Activated gamma-delta T cell treated with Interleukin-2 at 50 U/mL for 16 hours (primary cell): ENCODE measurements around the gene GSTM5.
"Not testable (repeated sequence)": the region's sequence is repeated elsewhere in the genome, so short reads cannot be mapped to it uniquely, and the experiment has no call there.

Source experiments
- DNase-seq: peaks from one replicate; pipeline ENCODE4 v3.0.0-alpha.2; 2020

The GSTM5 gene

DNA sequence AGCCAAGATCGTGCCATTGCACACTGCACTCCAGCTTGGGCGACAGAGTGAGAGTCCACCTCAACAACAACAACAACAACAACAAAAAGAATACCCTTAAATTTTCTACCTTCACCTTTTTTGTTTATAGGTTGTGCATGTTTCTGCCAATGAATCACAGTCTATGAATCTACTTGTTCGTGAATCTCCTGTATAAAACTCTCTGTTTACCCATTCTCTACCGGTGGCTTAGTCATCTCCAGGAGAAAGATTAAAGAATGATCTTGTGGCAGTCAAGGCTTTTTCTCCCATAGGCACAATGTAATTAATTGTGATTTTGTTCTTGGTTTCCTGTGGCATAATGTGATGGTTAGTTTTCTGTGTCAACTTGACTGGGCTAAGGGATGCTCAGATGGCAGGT, 14.2 kb upstream of the GSTM5 start:
- DNase-seq: not testable (repeated sequence)

DNA sequence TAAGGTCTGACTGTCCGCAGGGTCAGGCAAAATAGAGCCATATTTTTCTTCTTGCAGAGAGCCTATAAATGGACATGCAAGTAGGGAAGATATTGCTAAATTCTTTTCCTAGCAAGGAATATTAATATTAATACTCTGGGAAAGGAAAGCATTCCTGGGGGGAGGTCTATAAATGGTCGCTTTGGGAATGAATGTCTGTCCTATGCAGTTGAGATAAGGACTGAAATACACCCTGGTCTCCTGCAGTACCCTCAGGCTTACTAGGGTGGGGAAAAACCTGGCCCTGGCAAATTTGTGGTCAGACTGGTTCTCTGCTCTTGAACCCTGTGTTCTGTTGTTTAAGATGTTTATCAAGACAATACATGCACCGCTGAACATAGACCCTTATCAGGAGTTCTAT, 9.1 kb upstream of the GSTM5 start:
- not testable (repeated sequence) for DNase-seq

- DNase-seq: no peak
These were observed 7.9 kb upstream of the GSTM5 start for GRCh38 chr1:109704173-109704572.

- no peak for DNase-seq
These were observed 6.6 kb upstream of the GSTM5 start for GRCh38 chr1:109705411-109705810.

DNA sequence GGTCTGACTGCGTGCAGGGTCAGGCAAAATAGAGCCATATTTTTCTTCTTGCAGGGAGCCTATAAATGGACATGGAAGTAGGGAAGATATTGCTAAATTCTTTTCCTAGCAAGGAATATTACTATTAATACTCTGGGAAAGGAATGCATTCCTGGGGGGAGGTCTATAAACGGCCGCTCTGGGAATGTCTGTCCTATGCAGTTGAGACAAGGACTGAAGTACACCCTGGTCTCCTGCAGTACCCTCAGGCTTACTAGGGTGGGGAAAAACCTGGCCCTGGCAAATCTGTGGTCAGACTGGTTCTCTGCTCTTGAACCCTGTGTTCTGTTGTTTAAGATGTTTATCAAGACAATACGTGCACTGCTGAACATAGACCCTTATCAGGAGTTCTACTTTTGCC, 3.1 kb upstream of the GSTM5 start:
- not testable (repeated sequence) for DNase-seq

DNA sequence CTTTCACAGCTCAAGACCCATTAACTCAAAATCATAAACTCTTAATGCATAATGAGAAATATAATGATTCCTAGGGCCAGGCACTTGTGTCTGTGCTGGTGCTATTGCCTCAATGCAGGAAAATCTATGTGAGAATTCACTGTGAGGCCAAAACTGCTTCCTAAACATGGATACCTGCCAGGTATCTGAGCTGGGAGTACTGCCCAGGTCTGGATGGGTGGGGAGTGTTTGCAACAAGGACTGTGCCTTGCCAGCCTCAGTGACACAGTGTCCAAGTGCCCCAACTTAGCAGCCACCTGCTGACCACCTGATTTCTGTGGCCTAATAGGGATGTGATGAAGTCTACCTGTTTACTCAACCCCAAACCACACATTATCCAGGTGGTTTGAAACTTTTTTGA, 2.2 kb upstream of the GSTM5 start:
- not testable (repeated sequence) for DNase-seq

DNA sequence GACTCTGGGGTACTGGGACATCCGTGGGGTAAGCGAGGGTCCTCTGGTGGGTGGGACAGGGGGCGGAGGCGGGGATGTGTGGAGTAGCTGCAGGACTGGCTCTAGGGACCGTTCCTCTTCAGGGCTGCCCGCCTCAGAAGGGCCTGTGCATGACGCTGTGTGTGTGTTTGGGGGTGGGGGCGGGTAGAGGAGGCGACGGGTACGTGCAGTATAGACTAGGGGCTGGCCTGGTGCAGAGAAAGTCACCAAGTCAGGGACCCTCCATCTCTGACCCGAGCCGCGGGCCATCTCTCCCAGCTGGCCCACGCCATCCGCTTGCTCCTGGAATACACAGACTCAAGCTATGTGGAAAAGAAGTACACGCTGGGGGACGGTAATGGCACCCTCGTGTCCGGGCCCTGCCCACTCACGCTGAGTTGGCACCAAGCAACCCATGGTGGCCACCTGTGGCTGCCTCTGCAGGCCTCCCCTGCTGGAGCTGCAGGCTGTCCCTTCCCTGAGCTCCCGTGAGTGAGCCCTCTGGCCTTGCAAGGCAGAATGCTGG, 342 bp downstream of the GSTM5 start:
- no peak for DNase-seq

DNA sequence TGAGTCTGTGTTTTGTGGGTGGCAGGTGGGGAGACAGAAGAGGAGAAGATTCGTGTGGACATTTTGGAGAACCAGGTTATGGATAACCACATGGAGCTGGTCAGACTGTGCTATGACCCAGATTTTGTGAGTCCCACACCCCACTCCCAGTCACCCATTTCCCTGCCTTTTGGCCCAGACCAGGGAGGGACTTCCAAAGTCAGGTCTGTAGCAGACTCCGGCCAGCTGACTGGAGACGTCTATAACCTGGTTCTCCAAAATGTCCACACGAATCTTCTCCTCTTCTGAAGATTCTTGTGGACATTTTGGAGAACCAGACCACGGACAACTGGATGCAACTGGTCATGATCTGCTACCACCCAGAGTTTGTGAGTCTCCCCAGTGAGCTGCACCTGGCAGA, 1.6 kb downstream of the GSTM5 start:
- DNase-seq: no peak

DNA sequence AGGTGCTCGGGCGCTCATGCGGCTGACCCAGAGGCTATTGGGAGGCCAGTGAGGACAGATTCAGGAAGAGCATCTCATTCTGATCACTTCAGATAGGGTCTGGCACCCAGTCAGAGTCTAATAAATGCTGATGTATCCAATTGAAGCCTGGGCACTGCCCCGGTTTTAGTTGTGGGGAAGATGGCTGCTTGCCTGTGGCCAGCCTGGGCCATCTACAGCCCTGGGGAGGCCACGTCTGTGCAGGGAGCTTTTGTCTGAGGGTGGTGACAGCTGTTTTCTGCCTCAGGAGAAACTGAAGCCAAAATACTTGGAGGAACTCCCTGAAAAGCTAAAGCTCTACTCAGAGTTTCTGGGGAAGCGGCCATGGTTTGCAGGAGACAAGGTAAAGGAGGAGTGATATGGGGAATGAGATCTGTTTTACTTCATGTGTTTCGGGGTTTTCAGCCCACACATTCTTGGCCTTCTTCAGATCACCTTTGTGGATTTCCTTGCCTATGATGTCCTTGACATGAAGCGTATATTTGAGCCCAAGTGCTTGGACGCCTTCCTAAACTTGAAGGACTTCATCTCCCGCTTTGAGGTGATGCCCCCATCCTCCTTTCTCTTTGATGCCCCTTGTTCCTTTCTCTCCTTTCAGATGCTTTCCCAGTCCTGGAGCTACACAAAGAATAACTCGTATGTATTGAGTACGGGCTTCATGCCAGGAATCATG, 2.8 kb downstream of the GSTM5 start:
- DNase-seq: no peak

DNA sequence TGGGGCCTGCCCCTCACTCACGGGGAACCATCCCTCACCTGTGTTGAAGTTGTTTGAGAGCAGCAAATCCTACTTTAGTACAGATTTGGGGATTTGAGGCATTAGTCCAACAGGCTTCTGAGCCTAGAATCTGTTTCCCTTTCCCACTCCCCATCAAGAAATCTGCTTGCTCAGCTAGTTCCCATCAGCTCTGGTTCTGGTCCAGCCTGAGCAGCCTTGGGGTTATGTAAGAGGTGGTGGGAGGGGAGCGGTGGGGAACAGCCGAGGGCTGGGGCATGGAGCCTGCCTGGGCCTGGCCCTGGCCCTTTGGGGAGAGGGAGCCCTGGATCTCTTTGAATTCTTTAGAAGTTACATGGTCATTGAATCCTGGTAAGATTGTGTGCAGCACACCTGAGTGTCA, 4.1 kb downstream of the GSTM5 start:
- no peak for DNase-seq

GRCh38 chr1:109716570-109717090, 4.6 kb downstream of the GSTM5 start:
- DNase-seq: no peak

GRCh38 chr1:109717729-109718128, 5.7 kb downstream of the GSTM5 start:
- no peak for DNase-seq

DNA sequence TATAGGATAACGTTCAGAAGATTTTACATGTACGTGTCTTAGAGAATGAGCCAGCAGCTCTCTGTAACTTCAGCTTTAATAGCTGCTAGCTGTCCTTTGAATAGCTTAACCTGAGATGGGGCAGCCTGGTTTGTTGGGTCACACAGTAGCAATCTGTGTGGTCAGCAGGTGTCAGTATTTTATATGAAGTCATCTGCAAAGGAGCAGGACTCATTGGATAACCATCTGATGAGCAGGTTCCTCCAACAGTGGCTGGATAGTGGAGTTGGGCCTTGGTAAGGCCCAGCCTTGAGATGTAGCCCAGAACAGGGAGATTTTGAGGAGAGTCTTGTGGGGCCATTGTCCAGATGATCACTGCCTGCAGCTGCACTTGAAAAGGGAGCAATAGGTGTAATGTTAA, 6.4 kb downstream of the GSTM5 start:
- no peak for DNase-seq

GRCh38 chr1:109719337-109719837, 7.3 kb downstream of the GSTM5 start:
- DNase-seq: no peak

- no peak for DNase-seq
These were observed 9.0 kb downstream of the GSTM5 start for GRCh38 chr1:109721042-109721441.

DNA sequence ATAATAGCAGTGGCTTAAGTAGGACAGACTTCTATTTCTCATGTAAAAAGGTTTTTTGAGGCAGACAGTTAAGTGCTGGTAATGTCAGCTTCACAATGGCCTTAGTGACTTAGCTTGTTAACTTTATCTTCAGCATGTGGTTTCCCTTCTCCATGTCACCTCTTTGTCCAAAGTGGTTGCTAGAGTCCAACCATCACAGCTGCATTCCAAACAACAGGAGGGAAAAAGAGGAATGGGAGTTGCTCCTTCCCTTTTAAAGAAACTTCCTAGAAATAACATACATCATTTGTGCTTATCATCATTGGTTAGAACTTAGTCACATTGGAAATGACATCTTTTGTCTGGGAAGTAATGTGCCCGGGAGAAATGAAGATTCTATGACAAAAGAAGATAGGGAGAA, 9.9 kb downstream of the GSTM5 start:
- DNase-seq: no peak

GRCh38 chr1:109722908-109723691, 11.0 kb downstream of the GSTM5 start:
- DNase-seq: no peak

DNA sequence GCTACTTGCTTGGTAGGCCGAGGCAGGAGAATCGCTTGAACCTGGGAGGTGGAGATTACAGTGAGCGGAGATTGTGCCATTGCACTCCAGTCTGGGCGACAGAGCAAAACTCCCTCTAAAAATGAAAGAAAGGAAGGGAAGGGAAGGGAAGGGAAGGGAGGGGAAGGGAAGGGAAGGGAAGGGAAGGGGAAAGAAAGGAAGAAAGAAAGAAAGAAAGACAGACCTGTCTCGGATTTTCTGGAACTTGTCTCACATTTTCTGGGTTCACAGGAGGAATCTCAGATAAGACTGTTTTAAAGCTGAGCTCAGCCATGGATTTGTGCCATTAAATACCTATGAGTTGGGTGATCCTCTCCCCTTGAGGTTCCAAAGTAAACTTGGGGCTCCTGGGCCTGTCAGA, 12.9 kb downstream of the GSTM5 start:
- no peak for DNase-seq

DNA sequence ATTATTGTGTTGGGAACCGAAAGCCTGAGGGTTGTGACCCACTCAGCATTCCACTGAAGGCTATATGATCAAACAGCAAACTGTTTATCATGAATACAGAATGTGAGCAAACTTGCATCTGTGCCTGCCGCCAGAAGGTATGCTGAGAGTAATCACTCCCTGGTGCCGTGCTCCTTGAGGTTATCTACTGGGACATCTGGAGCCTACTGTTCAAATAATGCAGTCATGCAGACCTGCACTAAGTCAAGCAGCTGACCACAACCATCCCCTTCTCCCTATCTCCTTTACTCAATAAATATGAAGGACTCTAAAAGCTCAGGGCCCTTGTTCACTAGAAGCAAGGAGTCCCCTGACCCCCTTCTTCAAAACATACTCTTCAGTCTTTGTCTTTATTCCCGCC, 13.5 kb downstream of the GSTM5 start:
- no peak for DNase-seq

DNA sequence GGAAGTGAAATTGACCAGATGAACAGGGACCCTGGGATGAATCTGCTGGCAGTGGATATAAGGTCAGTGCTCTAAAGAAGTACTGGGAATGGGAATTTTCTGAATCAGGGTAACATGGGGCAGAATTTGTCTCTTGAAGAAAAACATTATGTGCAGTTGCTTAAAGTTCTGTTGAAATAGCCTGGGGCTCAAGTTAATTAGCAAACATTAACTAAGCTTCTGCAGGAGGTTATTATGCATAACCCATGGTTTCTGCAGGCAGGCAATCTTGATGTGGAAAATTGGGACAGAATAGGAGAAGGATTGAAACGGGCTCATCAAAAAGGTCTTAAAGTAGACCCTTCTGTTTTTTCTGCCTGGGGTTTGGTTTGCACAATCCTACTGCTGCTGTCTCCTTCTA, 14.0 kb downstream of the GSTM5 start:
- no peak for DNase-seq

- DNase-seq: no peak
These were observed 14.8 kb downstream of the GSTM5 start for GRCh38 chr1:109726728-109727373.

- DNase-seq: no peak
These were observed 16.8 kb downstream of the GSTM5 start for GRCh38 chr1:109728870-109729269.

GRCh38 chr1:109730666-109731065, 18.6 kb downstream of the GSTM5 start:
- no peak for DNase-seq
